AG08396 (cell line): ENCODE results near the gene GEMIN5.
"Not testable (repeated sequence)": the region's sequence is repeated elsewhere in the genome, so short reads cannot be mapped to it uniquely, and the experiment has no call there.

Source experiments
- DNase-seq: peaks from one replicate; pipeline ENCODE4 v3.0.0; 2012; ENCODE audit warnings: low spot score, mixed read lengths

GEMIN5 gene

GRCh38 chr5:154940772-154941620, 3.0 kb upstream of the GEMIN5 start, which contains the start of gene MRPL22:
Gene MRPL22 (plus strand): TSS chr5:154941073. CDS start chr5:154941111, 38 bp downstream.
- DNase-seq = peak; percentile 97

- no peak for DNase-seq
Measured at GRCh38 chr5:154940375-154940771, 2.4 kb upstream of the GEMIN5 start.

- DNase-seq = not testable (repeated sequence)
Measured at GRCh38 chr5:154939387-154939786, 1.4 kb upstream of the GEMIN5 start.

- no peak for DNase-seq
Measured at GRCh38 chr5:154937186-154937717, 759 bp downstream of the GEMIN5 start.

- no peak for DNase-seq
Measured at GRCh38 chr5:154934881-154935280, 3.1 kb downstream of the GEMIN5 start.

GRCh38 chr5:154933537-154933936, 4.5 kb downstream of the GEMIN5 start:
- no peak for DNase-seq

- DNase-seq = peak; percentile 12
Measured at GRCh38 chr5:154923441-154924430, 14.3 kb downstream of the GEMIN5 start.

GRCh38 chr5:154917757-154918156, 20.3 kb downstream of the GEMIN5 start:
- no peak for DNase-seq

- no peak for DNase-seq
Measured at GRCh38 chr5:154916874-154917273, 21.1 kb downstream of the GEMIN5 start.

GRCh38 chr5:154905601-154906000, 32.4 kb downstream of the GEMIN5 start:
- not testable (repeated sequence) for DNase-seq

- no peak for DNase-seq
Measured at GRCh38 chr5:154901913-154902312, 36.1 kb downstream of the GEMIN5 start.

- DNase-seq = no peak
Measured at GRCh38 chr5:154901276-154901675, 36.7 kb downstream of the GEMIN5 start.

- DNase-seq = no peak
Measured at GRCh38 chr5:154900066-154900465, 37.9 kb downstream of the GEMIN5 start.

- no peak for DNase-seq
Measured at GRCh38 chr5:154899151-154899816, 38.7 kb downstream of the GEMIN5 start.

- no peak for DNase-seq
Measured at GRCh38 chr5:154898210-154898609, 39.8 kb downstream of the GEMIN5 start.

- no peak for DNase-seq
Measured at GRCh38 chr5:154896562-154897165, 41.3 kb downstream of the GEMIN5 start.

GRCh38 chr5:154895606-154896561, 42.1 kb downstream of the GEMIN5 start:
- DNase-seq = no peak

- DNase-seq = no peak
Measured at GRCh38 chr5:154893381-154893780, 44.6 kb downstream of the GEMIN5 start.

GRCh38 chr5:154892369-154892771, 45.6 kb downstream of the GEMIN5 start:
- no peak for DNase-seq

GRCh38 chr5:154885439-154885838, 52.6 kb downstream of the GEMIN5 start:
- DNase-seq = no peak
